Retinal pigment epithelial cell (primary cell): ENCODE data around the gene PRKG1.

Source experiments
- DNase-seq: peaks from one replicate; pipeline ENCODE4 v3.0.0-alpha.2; 2010; ENCODE audit warnings: low read depth
- H3K4me3 ChIP-seq: 2 replicates; pipeline ENCODE4 v1.5.1; 2011; ENCODE audit warnings: mild to moderate bottlenecking, low read length, control low read depth, moderate library complexity
- CTCF ChIP-seq: conservative IDR thresholded peaks from 2 replicates; pipeline ENCODE4 v1.5.1; 2011; ENCODE audit warnings: low read depth, low read length, control low read depth, inconsistent platforms

Gene PRKG1

GRCh38 chr10:51074238-51075028, at the start of gene PRKG1:
PRKG1 (plus strand) TSS chr10:51074487.
- DNase-seq: peak; percentile 36
- H3K4me3 ChIP-seq: peak within 1 kb of the TSS; percentile 78
- no peak for TF ChIP-seq CTCF

- DNase-seq: no peak
- no peak for TF ChIP-seq CTCF
- no peak overlapping the region for H3K4me3 ChIP-seq
Measured at GRCh38 chr10:51028420-51028819, 45.9 kb upstream of the PRKG1 start.

- H3K4me3 ChIP-seq: no peak overlapping the region
- DNase-seq: no peak
- TF ChIP-seq CTCF: no peak
Measured at GRCh38 chr10:51029172-51029641, 45.1 kb upstream of the PRKG1 start.

- TF ChIP-seq CTCF: no peak
- DNase-seq: no peak
- H3K4me3 ChIP-seq: no peak overlapping the region
Measured at GRCh38 chr10:51030480-51030879, 43.8 kb upstream of the PRKG1 start.

GRCh38 chr10:51031950-51032349, 42.3 kb upstream of the PRKG1 start:
- DNase-seq: no peak
- H3K4me3 ChIP-seq: no peak overlapping the region
- TF ChIP-seq CTCF: no peak

- no peak overlapping the region for H3K4me3 ChIP-seq
- DNase-seq: no peak
- no peak for TF ChIP-seq CTCF
Measured at GRCh38 chr10:51034769-51035168, 39.5 kb upstream of the PRKG1 start.

- no peak for TF ChIP-seq CTCF
- DNase-seq: no peak
- no peak overlapping the region for H3K4me3 ChIP-seq
Measured at GRCh38 chr10:51035344-51035743, 38.9 kb upstream of the PRKG1 start.
